Naive thymus-derived CD4-positive, alpha-beta T cell (primary cell): Measurements from ENCODE around the gene ADAM30. TPM values are rescaled to one million over a fixed set of nuclear protein-coding genes. Genes with fewer than 3 reads are reported as not detected.

Source experiments
- ATAC-seq: fragments of 150-1000 bp; cut with Tn5 transposase; 2 replicates; pipeline ENCODE4 v1.10.0; 2021; ENCODE audit warnings: mild to moderate bottlenecking, moderate library complexity
- CTCF ChIA-PET: fragments of 350-600 bp; sonication (Branson Sonifier 250); formaldehyde crosslinking; loops from one replicate; lab custom pipeline; 2021; ENCODE audit warnings: antibody characterized with exemption; lab: Charles Lee
- POLR2A ChIA-PET: fragments of 350-600 bp; sonication (Branson Sonifier 250); formaldehyde crosslinking; loops from one replicate; lab custom pipeline; 2021; ENCODE audit warnings: antibody characterized with exemption, inconsistent platforms; lab: Charles Lee
- DNase-seq, 9 donors: peaks; one replicate each; pipeline versions ENCODE4 v3.0.0 to v3.0.0-alpha.2; 2020 to 2022; ENCODE audit warnings: mixed read lengths in 1 of 9
- H3K27ac ChIP-seq: one replicate; pipeline ENCODE4 v1.7.0; 2013; ENCODE audit warnings: mild to moderate bottlenecking, low read depth, low read length, moderate library complexity
- H3K27me3 ChIP-seq, 2 donors: one replicate each; pipeline ENCODE4 v1.7.0; 2013; ENCODE audit warnings: low read length in 2 of 2, mild to moderate bottlenecking in 2 of 2, moderate library complexity in 2 of 2; ENCODE audit not compliant: control insufficient read depth in 2 of 2, insufficient read depth in 2 of 2
- H3K36me3 ChIP-seq, 3 experiments: 1 replicate in 2 of 3; 2 replicates in 1 of 3; pipeline ENCODE4 v1.7.0; 2013; ENCODE audit warnings: low read length in 3 of 3, mild to moderate bottlenecking in 3 of 3, moderate library complexity in 1 of 3; ENCODE audit not compliant: insufficient read depth in 3 of 3, control insufficient read depth in 2 of 3
- H3K4me1 ChIP-seq, 2 donors: one replicate each; pipeline ENCODE4 v1.7.0; 2013; ENCODE audit warnings: low read length in 2 of 2, mild to moderate bottlenecking in 2 of 2, moderate library complexity in 1 of 2; ENCODE audit not compliant: control insufficient read depth in 2 of 2, insufficient read depth in 2 of 2
- H3K4me3 ChIP-seq: 2 replicates; pipeline ENCODE4 v1.7.0; 2013; ENCODE audit warnings: mild to moderate bottlenecking, low read length
- H3K9me3 ChIP-seq, 3 experiments: 1 replicate in 2 of 3; 2 replicates in 1 of 3; pipeline ENCODE4 v1.7.0; 2013; ENCODE audit warnings: low read length in 3 of 3; ENCODE audit not compliant: control insufficient read depth in 2 of 3
- H3K27ac Mint-ChIP-seq, 9 donors: one replicate each; pipeline ENCODE4 v1.8.0; 2020 to 2022; ENCODE audit warnings: mixed read lengths in 9 of 9, mild to moderate bottlenecking in 8 of 9, moderate library complexity in 5 of 9, inconsistent platforms in 2 of 9
- H3K27me3 Mint-ChIP-seq, 5 donors: one replicate each; pipeline ENCODE4 v1.8.0; 2021 to 2022; ENCODE audit warnings: mixed read lengths in 5 of 5, mild to moderate bottlenecking in 1 of 5
- H3K36me3 Mint-ChIP-seq, 5 donors: one replicate each; pipeline ENCODE4 v1.8.0; 2020 to 2022; ENCODE audit warnings: mixed read lengths in 5 of 5, mild to moderate bottlenecking in 3 of 5, inconsistent platforms in 1 of 5
- H3K4me1 Mint-ChIP-seq, 7 donors: one replicate each; pipeline ENCODE4 v1.8.0; 2020 to 2022; ENCODE audit warnings: mixed read lengths in 7 of 7, mild to moderate bottlenecking in 3 of 7, inconsistent platforms in 1 of 7
- H3K4me3 Mint-ChIP-seq, 10 donors: one replicate each; pipeline ENCODE4 v1.8.0; 2020 to 2022; ENCODE audit warnings: mild to moderate bottlenecking in 10 of 10, mixed read lengths in 10 of 10, moderate library complexity in 6 of 10, inconsistent platforms in 2 of 10
- H3K9me3 Mint-ChIP-seq, 11 donors: one replicate each; pipeline ENCODE4 v1.8.0; 2020 to 2022; ENCODE audit warnings: mixed read lengths in 11 of 11, mild to moderate bottlenecking in 4 of 11, inconsistent platforms in 1 of 11, moderate library complexity in 1 of 11
- intact Hi-C, 2 donors: fragments of 100-400 bp; cut with micrococcal nuclease; formaldehyde crosslinking; loops; one replicate each; pipeline ENCODE4 v1.15.1; 2023
- polyA plus RNA-seq, 2 donors: library from polyadenylated mRNA; unstranded; fragments of 300-500 nt; fragmentation: Illumina TruSeq; gene quantifications; one replicate each; pipeline ENCODE4 v1.2.3, GENCODE V29; 2021
- total RNA-seq, 6 experiments: library from RNA in 5 of 6; stranded (reverse) in 5 of 6; gene quantifications; 1 replicate in 5 of 6; 2 replicates in 1 of 6; pipeline ENCODE4 v1.2.3 and lab custom pipeline; 2021 to 2026

ADAM30 gene
- total and polyA plus RNA-seq, 7 experiments from 2014 or later, result 0.20 TPM; not detected in 6

GRCh38 chr1:119888476-119888875 lies 7.8 kb downstream of the ADAM30 start:
- Histone ChIP-seq H3K4me1 (no peaks in the 10 kb centered on the region), H3K27ac (no peak overlapping the region), H3K9me3 (no peaks in the 10 kb centered on the region), H3K4me3 (no peak overlapping the region), H3K27me3 (no peaks in the 10 kb centered on the region), H3K36me3 (no peaks in the 10 kb centered on the region)
- no peak overlapping the region for H3K27ac Mint-ChIP-seq
- H3K9me3 Mint-ChIP-seq, result peaks cover 4 to 17% (median 12%) of the 10 kb centered on the region in 11 donors
- intact Hi-C loops, result loop anchor here in 1 of 2 donors (10.0 kb wide), 1 partner anchor 256 kb away; no protein-coding TSS in a partner anchor
- ChIA-PET CTCF (no interaction called here), POLR2A (no interaction called here)
- no peak overlapping the region for H3K4me3 Mint-ChIP-seq
- no peak for ATAC-seq
- DNase-seq, result no peak
- peaks cover 5 to 26% (median 8%) of the 10 kb centered on the region in 5 donors for H3K36me3 Mint-ChIP-seq
- H3K27me3 Mint-ChIP-seq, result peaks cover 10 to 40% (median 21%) of the 10 kb centered on the region in 5 donors
- H3K4me1 Mint-ChIP-seq, result peaks cover 0 to 32% (median 4%) of the 10 kb centered on the region in 7 donors

GRCh38 chr1:119887427-119887826 lies 8.9 kb downstream of the ADAM30 start:
- ATAC-seq (no peak), DNase-seq (no peak)
- Histone ChIP-seq H3K4me3 (no peak overlapping the region), H3K9me3 (no peaks in the 10 kb centered on the region), H3K4me1 (no peaks in the 10 kb centered on the region), H3K36me3 (no peaks in the 10 kb centered on the region), H3K27ac (no peak overlapping the region), H3K27me3 (no peaks in the 10 kb centered on the region)
- Mint-ChIP-seq H3K4me1 (peaks cover 0 to 21% (median 0%) of the 10 kb centered on the region in 7 donors), H3K4me3 (no peak overlapping the region), H3K27ac (no peak overlapping the region), H3K36me3 (peaks cover 5 to 26% (median 8%) of the 10 kb centered on the region in 5 donors), H3K9me3 (peaks cover 4 to 17% (median 12%) of the 10 kb centered on the region in 11 donors), H3K27me3 (peaks cover 10 to 40% (median 21%) of the 10 kb centered on the region in 5 donors)
- CTCF ChIA-PET, result no interaction called here
- POLR2A ChIA-PET, result no interaction called here
- intact Hi-C loops, result loop anchor here in 1 of 2 donors (10.0 kb wide), 1 partner anchor 257 kb away; no protein-coding TSS in a partner anchor

DNA sequence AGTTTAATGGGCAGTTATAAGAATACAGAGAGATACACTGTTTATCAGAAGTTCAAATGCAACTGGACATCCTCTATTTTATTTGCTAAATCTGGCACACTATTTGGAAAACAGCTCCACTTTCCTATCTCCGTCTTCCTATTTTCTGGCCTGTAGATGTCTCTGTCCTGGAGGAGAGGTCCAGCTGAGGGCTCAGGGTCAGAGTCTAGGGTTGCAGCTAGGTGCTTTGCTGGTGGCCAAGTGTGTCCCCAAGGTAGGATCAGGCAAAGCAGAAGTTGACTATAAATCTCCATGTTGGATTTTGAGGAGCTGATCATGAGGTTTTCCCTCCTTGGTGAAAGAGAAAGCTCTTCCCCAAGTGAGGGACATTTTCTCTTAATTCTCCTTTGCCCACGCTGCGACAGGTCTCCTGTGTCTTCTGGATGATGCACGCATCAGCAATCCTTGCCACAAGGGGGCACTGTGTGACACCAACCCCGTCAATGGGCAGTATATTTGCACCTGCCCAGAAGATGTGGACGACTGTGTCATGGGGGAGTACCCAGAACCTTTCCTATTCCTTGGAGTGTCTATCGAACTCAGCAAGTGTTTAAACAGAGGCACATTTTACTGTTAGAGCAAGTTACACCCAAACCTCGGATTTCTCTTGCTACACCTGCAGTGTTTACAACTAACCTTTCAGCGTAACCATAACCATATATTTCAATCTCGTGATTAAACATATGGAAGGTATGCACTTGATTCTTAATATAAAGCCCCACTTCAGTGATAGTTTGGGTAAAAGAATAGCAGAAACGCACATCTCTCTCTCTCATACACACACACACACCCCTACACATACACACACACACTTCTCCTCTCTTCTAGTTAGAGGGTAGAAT lies 10.2 kb downstream of the ADAM30 start:
- no peaks in the 10 kb centered on the region for H3K9me3 ChIP-seq
- no peak overlapping the region for H3K4me3 ChIP-seq
- H3K27me3 ChIP-seq, result no peaks in the 10 kb centered on the region
- no peak overlapping the region for H3K27ac Mint-ChIP-seq
- CTCF ChIA-PET, result interaction anchor here (0.8 kb wide), 1 partner anchor 16 kb away, joined by 3 read pairs; no protein-coding TSS in a partner anchor
- POLR2A ChIA-PET, result no interaction called here
- H3K27ac ChIP-seq, result no peak overlapping the region
- intact Hi-C loops, result loop anchor here (1.0 to 10.0 kb wide), 2 partner anchors 142 to 259 kb away; no protein-coding TSS in a partner anchor
- H3K4me1 Mint-ChIP-seq, result peaks cover 0 to 10% (median 0%) of the 10 kb centered on the region in 7 donors
- no peak overlapping the region for H3K4me3 Mint-ChIP-seq
- H3K36me3 Mint-ChIP-seq, result peaks cover 5 to 24% (median 8%) of the 10 kb centered on the region in 5 donors
- peaks cover 4 to 17% (median 12%) of the 10 kb centered on the region in 11 donors for H3K9me3 Mint-ChIP-seq
- DNase-seq, result peak in 8 of 9 donors; percentile 20 to 54 (median 28)
- no peaks in the 10 kb centered on the region for H3K4me1 ChIP-seq
- no peaks in the 10 kb centered on the region for H3K36me3 ChIP-seq
- peaks cover 10 to 37% (median 20%) of the 10 kb centered on the region in 5 donors for H3K27me3 Mint-ChIP-seq
- peak; percentile 79 for ATAC-seq

- Histone ChIP-seq H3K27me3 (no peaks in the 10 kb centered on the region), H3K4me3 (no peak overlapping the region), H3K36me3 (no peaks in the 10 kb centered on the region), H3K4me1 (no peaks in the 10 kb centered on the region), H3K9me3 (no peaks in the 10 kb centered on the region), H3K27ac (no peak overlapping the region)
- ATAC-seq (no peak), DNase-seq (no peak)
- Mint-ChIP-seq H3K27ac (no peak overlapping the region), H3K4me1 (peaks cover 0 to 5% (median 0%) of the 10 kb centered on the region in 7 donors), H3K27me3 (peaks cover 21 to 37% (median 30%) of the 10 kb centered on the region in 5 donors), H3K4me3 (no peak overlapping the region), H3K9me3 (peaks cover 4 to 17% (median 10%) of the 10 kb centered on the region in 11 donors), H3K36me3 (peaks cover 5 to 20% (median 8%) of the 10 kb centered on the region in 5 donors)
- ChIA-PET CTCF (no interaction called here), POLR2A (no interaction called here)
- intact Hi-C loops, result loop anchor here in 1 of 2 donors (10.0 kb wide), 1 partner anchor 260 kb away; no protein-coding TSS in a partner anchor
Observed at GRCh38 chr1:119884711-119885110, 11.6 kb downstream of the ADAM30 start.

DNA sequence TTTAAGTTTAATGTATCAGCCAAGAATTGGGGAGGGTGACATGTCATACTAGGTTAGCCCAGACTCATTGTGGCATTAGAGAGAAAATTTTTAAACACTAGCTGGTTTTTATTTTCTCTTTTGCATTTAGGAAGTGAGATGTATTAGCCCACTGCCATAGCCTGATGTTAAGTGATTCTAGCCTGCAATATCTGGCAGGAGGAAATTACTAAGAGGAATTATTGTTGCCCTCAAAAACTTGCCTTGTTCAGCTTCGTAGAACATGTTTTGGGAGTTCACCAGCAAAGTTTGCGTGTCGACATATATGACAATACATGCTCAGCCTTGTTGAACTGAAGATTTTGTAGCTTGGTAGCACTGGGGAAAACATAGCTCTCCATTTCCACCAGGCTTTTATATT lies 12.5 kb downstream of the ADAM30 start:
- ATAC-seq (no peak), DNase-seq (no peak)
- Histone ChIP-seq H3K4me1 (no peaks in the 10 kb centered on the region), H3K4me3 (no peak overlapping the region), H3K36me3 (no peaks in the 10 kb centered on the region), H3K27ac (no peak overlapping the region), H3K27me3 (no peaks in the 10 kb centered on the region), H3K9me3 (no peaks in the 10 kb centered on the region)
- Mint-ChIP-seq H3K9me3 (peaks cover 4 to 16% (median 10%) of the 10 kb centered on the region in 11 donors), H3K4me1 (peaks cover 0 to 5% (median 0%) of the 10 kb centered on the region in 7 donors), H3K36me3 (peaks cover 5 to 14% (median 7%) of the 10 kb centered on the region in 5 donors), H3K27me3 (peaks cover 21 to 31% (median 25%) of the 10 kb centered on the region in 5 donors), H3K27ac (no peak overlapping the region), H3K4me3 (no peak overlapping the region)
- intact Hi-C loops, result loop anchor here in 1 of 2 donors (10.0 kb wide), 1 partner anchor 261 kb away; no protein-coding TSS in a partner anchor
- CTCF ChIA-PET, result interaction anchor here (0.9 to 2.1 kb wide), 2 partner anchors 9 to 15 kb away, joined by 3 to 5 read pairs; no protein-coding TSS in a partner anchor
- POLR2A ChIA-PET, result no interaction called here

- peaks cover 0 to under 1% (median 0%) of the 10 kb centered on the region in 5 donors for H3K36me3 Mint-ChIP-seq
- intact Hi-C loops, result loop anchor here in 1 of 2 donors (10.0 kb wide), 1 partner anchor 262 kb away; no protein-coding TSS in a partner anchor
- CTCF ChIA-PET, result interaction anchor here (2.1 kb wide), 1 partner anchor 10 kb away, joined by 5 read pairs; no protein-coding TSS in a partner anchor
Observed at GRCh38 chr1:119882132-119883049, 13.9 kb downstream of the ADAM30 start.

More at GRCh38 chr1:119882132-119883049, 13.9 kb downstream of the ADAM30 start:
- Mint-ChIP-seq H3K4me3 (no peak overlapping the region), H3K27me3 (peaks cover 21 to 32% (median 24%) of the 10 kb centered on the region in 5 donors), H3K9me3 (peaks cover 0 to 1% (median 0%) of the 10 kb centered on the region in 11 donors), H3K27ac (no peak overlapping the region), H3K4me1 (peaks cover 0 to 5% (median 0%) of the 10 kb centered on the region in 7 donors)
- H3K4me3 ChIP-seq, result no peak overlapping the region
- no peaks in the 10 kb centered on the region for H3K27me3 ChIP-seq
- H3K4me1 ChIP-seq, result no peaks in the 10 kb centered on the region
- H3K36me3 ChIP-seq, result no peaks in the 10 kb centered on the region
- H3K9me3 ChIP-seq, result no peaks in the 10 kb centered on the region
- DNase-seq (no peak), ATAC-seq (peak; percentile 68)
- no peak overlapping the region for H3K27ac ChIP-seq
- POLR2A ChIA-PET, result no interaction called here
